ENCODE measurements around the gene C9orf72.

C9orf72 gene

DNA sequence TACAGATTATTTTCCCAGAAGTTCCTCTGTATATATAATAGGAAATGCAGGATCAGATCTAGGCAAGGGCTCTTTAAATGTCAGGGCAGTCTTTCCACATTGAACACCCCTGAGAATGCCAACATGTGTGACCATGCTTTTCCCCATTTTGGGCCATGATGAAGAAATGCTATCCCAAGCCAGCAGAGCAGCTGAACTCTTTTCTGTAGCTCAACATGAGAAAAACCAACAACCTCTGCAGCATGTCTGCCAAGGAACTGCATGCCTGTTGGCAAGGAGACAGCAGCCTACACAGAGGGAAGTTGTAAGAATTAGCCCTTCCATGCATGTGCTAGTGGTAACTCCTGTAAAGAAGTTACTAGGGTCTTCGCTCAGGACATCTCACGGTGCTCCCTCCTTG lies 58.7 kb downstream of the C9orf72 start:
- Histone ChIP-seq H2BK5ac (ENCODE audit: low read length) (no peak overlapping the region), H3K23ac (ENCODE audit: low read depth, low read length, poor library complexity) (no peak overlapping the region), H2AFZ (ENCODE audit: low read length) (no peak overlapping the region), H2AK5ac (ENCODE audit: low read depth, low read length) (no peak overlapping the region), H3K79me1 (ENCODE audit: low read depth, low read length) (peaks cover 5% of the 10 kb centered on the region), H3K27ac (replicated peaks; ENCODE audit: low read length) (no peak overlapping the region), H2BK120ac (ENCODE audit: low read depth, low read length) (no peak overlapping the region), H2BK15ac (ENCODE audit: low read length) (no peak overlapping the region), H3K4ac (ENCODE audit: low read length) (no peak overlapping the region), H3K36me3 (replicated peaks in 1 of 2; ENCODE audit: control insufficient read depth in 2 of 2, insufficient read depth in 2 of 2, low read length in 2 of 2) (peaks cover 5 to 9% of the 10 kb centered on the region in 2 donors), H3K4me3 (ENCODE audit: low read length in 2 of 2) (no peak overlapping the region), H3K9ac (ENCODE audit: low read depth, low read length, poor library complexity) (no peak overlapping the region), H3K18ac (ENCODE audit: low read length) (no peak overlapping the region), H4K8ac (ENCODE audit: low read depth, low read length) (no peak overlapping the region), H3K4me2 (ENCODE audit: insufficient read depth, low read length, poor library complexity, severe bottlenecking) (no peak overlapping the region), H3K9me3 (replicated peaks in 1 of 2; ENCODE audit: control insufficient read depth in 2 of 2, insufficient read depth in 1 of 2, low read depth in 1 of 2, low read length in 2 of 2) (peaks cover 0 to 1% of the 10 kb centered on the region in 2 donors), H3K4me1 (ENCODE audit: control insufficient read depth in 2 of 2, insufficient read depth in 1 of 2, low read depth in 1 of 2, low read length in 2 of 2) (peaks cover 0 to 2% of the 10 kb centered on the region in 2 donors), H3K14ac (ENCODE audit: low read length) (no peak overlapping the region), H4K91ac (ENCODE audit: low read depth, low read length, poor library complexity) (no peak overlapping the region), H2BK12ac (ENCODE audit: low read length) (no peak overlapping the region), H3K27me3 (ENCODE audit: control insufficient read depth in 3 of 3, insufficient read depth in 3 of 3, low read depth in 1 of 3, low read length in 3 of 3) (no peaks in the 10 kb centered on the region)
- no peak for DNase-seq (ENCODE audit: low spot score)
- no CpG with 5 or more reads among the region's 2 CpGs for WGBS, 2 donors (ENCODE audit: extremely low coverage in 2 of 2, insufficient read length in 2 of 2, insufficient replicate concordance in 1 of 2)

DNA sequence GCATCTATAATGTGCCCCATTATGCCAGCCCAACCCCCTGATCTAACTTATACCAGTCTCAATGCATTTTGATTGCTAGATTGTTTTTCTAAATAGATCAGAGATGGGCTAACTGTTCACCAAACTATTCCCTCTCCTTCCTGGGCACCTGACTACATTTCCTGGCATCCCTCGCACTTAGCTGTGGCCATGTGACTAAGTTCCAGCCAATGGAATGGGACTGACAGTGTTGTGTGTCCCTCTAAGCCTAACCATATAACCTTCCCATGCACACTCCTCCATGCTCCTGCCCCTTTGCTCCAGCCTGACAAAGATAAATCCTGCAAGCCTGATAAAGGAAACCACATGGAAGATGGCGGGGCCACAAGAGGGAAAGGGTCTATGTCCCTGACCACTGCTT lies 61.5 kb downstream of the C9orf72 start:
- H3K79me1 ChIP-seq (ENCODE audit: low read depth, low read length): peaks cover 5% of the 10 kb centered on the region
- H4K91ac ChIP-seq (ENCODE audit: low read depth, low read length, poor library complexity): peak overlapping the region; percentile 42
- no peaks in the 10 kb centered on the region for H3K27me3 ChIP-seq (ENCODE audit: control insufficient read depth in 3 of 3, insufficient read depth in 3 of 3, low read depth in 1 of 3, low read length in 3 of 3)

DNA sequence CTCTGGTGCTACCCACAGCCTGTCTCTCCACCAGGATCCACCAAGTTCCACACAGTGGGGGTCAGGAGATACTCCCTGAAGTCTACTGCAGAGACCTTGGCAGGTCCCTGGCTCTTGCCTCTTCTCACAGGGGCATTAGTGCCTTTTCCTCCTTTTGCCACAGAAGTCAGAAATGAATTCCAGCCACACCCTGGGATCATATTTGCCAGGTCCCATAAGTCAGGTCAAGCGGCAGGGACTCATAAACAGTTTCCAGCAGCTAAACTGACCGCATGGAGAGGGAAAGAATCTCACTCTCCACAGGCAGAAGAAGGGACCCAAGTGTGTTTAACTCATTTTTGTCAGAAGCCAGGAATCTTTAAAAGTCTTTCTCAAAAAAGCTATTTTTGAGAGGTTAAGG lies 62.5 kb downstream of the C9orf72 start:
- no peak overlapping the region for H3K27ac ChIP-seq (replicated peaks; ENCODE audit: low read length)
- H3K79me1 ChIP-seq (ENCODE audit: low read depth, low read length): peaks cover 5% of the 10 kb centered on the region
- H3K27me3 ChIP-seq (ENCODE audit: control insufficient read depth in 3 of 3, insufficient read depth in 3 of 3, low read depth in 1 of 3, low read length in 3 of 3): no peaks in the 10 kb centered on the region
- no peak overlapping the region for H4K8ac ChIP-seq (ENCODE audit: low read depth, low read length)
- H3K18ac ChIP-seq (ENCODE audit: low read length): no peak overlapping the region
- no peak overlapping the region for H4K91ac ChIP-seq (ENCODE audit: low read depth, low read length, poor library complexity)
- H3K23ac ChIP-seq (ENCODE audit: low read depth, low read length, poor library complexity): no peak overlapping the region
- peaks cover 0 to 3% of the 10 kb centered on the region in 2 donors for H3K4me1 ChIP-seq (ENCODE audit: control insufficient read depth in 2 of 2, insufficient read depth in 1 of 2, low read depth in 1 of 2, low read length in 2 of 2)
- no CpG with 5 or more reads among the region's 2 CpGs for WGBS, 2 donors (ENCODE audit: extremely low coverage in 2 of 2, insufficient read length in 2 of 2, insufficient replicate concordance in 1 of 2)
- peaks cover 1 to 2% of the 10 kb centered on the region in 2 donors for H3K9me3 ChIP-seq (replicated peaks in 1 of 2; ENCODE audit: control insufficient read depth in 2 of 2, insufficient read depth in 1 of 2, low read depth in 1 of 2, low read length in 2 of 2)
- H2BK120ac ChIP-seq (ENCODE audit: low read depth, low read length): no peak overlapping the region
- no peak overlapping the region for H3K14ac ChIP-seq (ENCODE audit: low read length)
- no peak overlapping the region for H3K4ac ChIP-seq (ENCODE audit: low read length)
- no peak overlapping the region for H2BK12ac ChIP-seq (ENCODE audit: low read length)
- H3K4me2 ChIP-seq (ENCODE audit: insufficient read depth, low read length, poor library complexity, severe bottlenecking): no peak overlapping the region
- H3K36me3 ChIP-seq (replicated peaks in 1 of 2; ENCODE audit: control insufficient read depth in 2 of 2, insufficient read depth in 2 of 2, low read length in 2 of 2): peaks cover 3 to 16% of the 10 kb centered on the region in 2 donors
- DNase-seq (ENCODE audit: low spot score): no peak
- H2AFZ ChIP-seq (ENCODE audit: low read length): no peak overlapping the region
- H3K9ac ChIP-seq (ENCODE audit: low read depth, low read length, poor library complexity): no peak overlapping the region
- no peak overlapping the region for H2BK15ac ChIP-seq (ENCODE audit: low read length)
- H2AK5ac ChIP-seq (ENCODE audit: low read depth, low read length): no peak overlapping the region
- H2BK5ac ChIP-seq (ENCODE audit: low read length): no peak overlapping the region
- H3K4me3 ChIP-seq (ENCODE audit: low read length in 2 of 2): no peak overlapping the region

More for the DNA sequence above, 61.5 kb downstream of the C9orf72 start:
- Histone ChIP-seq H3K36me3 (replicated peaks in 1 of 2; ENCODE audit: control insufficient read depth in 2 of 2, insufficient read depth in 2 of 2, low read length in 2 of 2) (peaks cover 5 to 21% of the 10 kb centered on the region in 2 donors), H3K27ac (replicated peaks; ENCODE audit: low read length) (no peak overlapping the region), H2BK5ac (ENCODE audit: low read length) (no peak overlapping the region), H3K4me2 (ENCODE audit: insufficient read depth, low read length, poor library complexity, severe bottlenecking) (no peak overlapping the region), H3K14ac (ENCODE audit: low read length) (no peak overlapping the region), H2BK15ac (ENCODE audit: low read length) (no peak overlapping the region), H3K18ac (ENCODE audit: low read length) (no peak overlapping the region), H2AK5ac (ENCODE audit: low read depth, low read length) (no peak overlapping the region), H2AFZ (ENCODE audit: low read length) (no peak overlapping the region), H3K4me3 (ENCODE audit: low read length in 2 of 2) (no peak overlapping the region), H3K4ac (ENCODE audit: low read length) (peak overlapping the region; percentile 43), H3K23ac (ENCODE audit: low read depth, low read length, poor library complexity) (no peak overlapping the region), H4K8ac (ENCODE audit: low read depth, low read length) (no peak overlapping the region), H3K9ac (ENCODE audit: low read depth, low read length, poor library complexity) (no peak overlapping the region), H3K4me1 (ENCODE audit: control insufficient read depth in 2 of 2, insufficient read depth in 1 of 2, low read depth in 1 of 2, low read length in 2 of 2) (peaks cover 0 to 3% of the 10 kb centered on the region in 2 donors), H3K9me3 (replicated peaks in 1 of 2; ENCODE audit: control insufficient read depth in 2 of 2, insufficient read depth in 1 of 2, low read depth in 1 of 2, low read length in 2 of 2) (peaks cover 1 to 2% of the 10 kb centered on the region in 2 donors), H2BK120ac (ENCODE audit: low read depth, low read length) (no peak overlapping the region), H2BK12ac (ENCODE audit: low read length) (no peak overlapping the region)
- WGBS, 2 donors (ENCODE audit: extremely low coverage in 2 of 2, insufficient read length in 2 of 2, insufficient replicate concordance in 1 of 2): no CpG with 5 or more reads among the region's 2 CpGs
- no peak for DNase-seq (ENCODE audit: low spot score)

DNA sequence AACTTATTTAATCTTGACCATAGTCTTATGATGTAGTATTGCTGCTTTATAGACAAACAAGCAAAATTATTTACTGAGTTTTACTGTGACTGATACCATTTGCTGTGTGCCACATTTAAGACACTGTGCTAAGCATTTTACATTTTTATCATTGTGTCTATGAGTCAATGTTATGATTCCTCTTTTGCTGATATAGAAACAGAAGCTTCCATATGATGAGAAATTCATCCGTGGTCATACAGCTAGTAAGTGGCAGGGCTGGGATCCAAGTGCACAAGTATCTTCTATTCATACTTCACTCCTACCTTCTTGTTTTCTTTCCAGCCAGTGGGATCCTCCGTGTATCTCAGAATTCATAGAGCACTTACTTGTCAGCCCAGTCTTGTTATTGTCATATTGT lies 66.3 kb downstream of the C9orf72 start:
- Histone ChIP-seq H2BK15ac (ENCODE audit: low read length) (no peak overlapping the region), H3K23ac (ENCODE audit: low read depth, low read length, poor library complexity) (no peak overlapping the region), H3K4ac (ENCODE audit: low read length) (no peak overlapping the region), H2BK120ac (ENCODE audit: low read depth, low read length) (no peak overlapping the region), H3K27me3 (ENCODE audit: control insufficient read depth in 3 of 3, insufficient read depth in 3 of 3, low read depth in 1 of 3, low read length in 3 of 3) (no peaks in the 10 kb centered on the region), H2BK12ac (ENCODE audit: low read length) (no peak overlapping the region), H3K79me1 (ENCODE audit: low read depth, low read length) (peaks cover 5% of the 10 kb centered on the region), H2AFZ (ENCODE audit: low read length) (no peak overlapping the region), H3K14ac (ENCODE audit: low read length) (no peak overlapping the region), H4K8ac (ENCODE audit: low read depth, low read length) (no peak overlapping the region), H2BK5ac (ENCODE audit: low read length) (no peak overlapping the region), H2AK5ac (ENCODE audit: low read depth, low read length) (no peak overlapping the region), H3K18ac (ENCODE audit: low read length) (no peak overlapping the region), H3K27ac (replicated peaks; ENCODE audit: low read length) (no peak overlapping the region), H3K9ac (ENCODE audit: low read depth, low read length, poor library complexity) (no peak overlapping the region), H3K36me3 (replicated peaks in 1 of 2; ENCODE audit: control insufficient read depth in 2 of 2, insufficient read depth in 2 of 2, low read length in 2 of 2) (peaks cover 4 to 16% of the 10 kb centered on the region in 2 donors), H3K9me3 (replicated peaks in 1 of 2; ENCODE audit: control insufficient read depth in 2 of 2, insufficient read depth in 1 of 2, low read depth in 1 of 2, low read length in 2 of 2) (peaks cover 4 to 10% of the 10 kb centered on the region in 2 donors), H3K4me3 (ENCODE audit: low read length in 2 of 2) (no peak overlapping the region), H4K91ac (ENCODE audit: low read depth, low read length, poor library complexity) (no peak overlapping the region), H3K4me2 (ENCODE audit: insufficient read depth, low read length, poor library complexity, severe bottlenecking) (no peak overlapping the region), H3K4me1 (ENCODE audit: control insufficient read depth in 2 of 2, insufficient read depth in 1 of 2, low read depth in 1 of 2, low read length in 2 of 2) (peaks cover 5 to 19% of the 10 kb centered on the region in 2 donors)
- no CpG with 5 or more reads among the region's 2 CpGs for WGBS, 2 donors (ENCODE audit: extremely low coverage in 2 of 2, insufficient read length in 2 of 2, insufficient replicate concordance in 1 of 2)
- no peak for DNase-seq (ENCODE audit: low spot score)
